ENCODE measurements around the gene KYNU. TPM values are rescaled to one million over a fixed set of nuclear protein-coding genes. Genes with fewer than 3 reads are reported as not detected.

KYNU gene
- total and polyA plus RNA-seq, 10 of the 15 experiments (the other 5 are each of a cell fraction or from before 2014, with no cell fraction given) = 31.3 to 101 (median 38.3) TPM

- TF ChIP-seq HDAC6 (IDR thresholded peaks at IDR 0.05; ENCODE audit: unreplicated experiment) = no peak
- peak; percentile 11 for TF ChIP-seq BCL3 (IDR thresholded peaks at IDR 0.05; ENCODE audit: borderline replicate concordance, insufficient read depth, low read depth, low read length, poor library complexity, severe bottlenecking)
- TF ChIP-seq KAT2A (conservative IDR thresholded peaks at IDR 0.05; ENCODE audit: control insufficient read depth, low read depth, low read length) = no peak
- no peak for TF ChIP-seq CEBPZ (IDR thresholded peaks at IDR 0.05; ENCODE audit: low read depth, low read length)
- peak; percentile 52; the same call in 1 of the 2 replicates for TF ChIP-seq RELB (IDR thresholded peaks at IDR 0.05; ENCODE audit: low read depth)
- peak; percentile 94 for TF ChIP-seq MEF2B (IDR thresholded peaks at IDR 0.05; ENCODE audit: partially characterized antibody, poor library complexity, severe bottlenecking)
- peak; percentile 42; the same call in 1 of the 2 replicates for TF ChIP-seq PKNOX1 (IDR thresholded peaks at IDR 0.05)
- TF ChIP-seq SP1 (IDR thresholded peaks at IDR 0.05; ENCODE audit: low read depth, low read length) = no peak
- TF ChIP-seq USF1 (IDR thresholded peaks at IDR 0.05; ENCODE audit: borderline replicate concordance, extremely low read length, insufficient read depth, low read depth, low read length) = no peak
- TF ChIP-seq BACH1 (IDR thresholded peaks at IDR 0.05; ENCODE audit: borderline replicate concordance) = no peak
- no peak for TF ChIP-seq MTA3 (IDR thresholded peaks at IDR 0.05; ENCODE audit: borderline replicate concordance, low read length)
- TF ChIP-seq EED (IDR thresholded peaks at IDR 0.05; ENCODE audit: low read depth) = peak; percentile 92
- TF ChIP-seq RAD21 (IDR thresholded peaks at IDR 0.05; ENCODE audit: insufficient read depth, low read depth, low read length) = no peak
- TF ChIP-seq NFXL1 (IDR thresholded peaks at IDR 0.05; ENCODE audit: borderline replicate concordance) = no peak
- TF ChIP-seq EP300 (IDR thresholded peaks at IDR 0.05; ENCODE audit: borderline replicate concordance in 1 of 2, control insufficient read depth in 1 of 2, low read depth in 2 of 2, low read length in 2 of 2) = peak in 1 of 2 experiments; percentile 38; a peak in 1 of 4 replicates
- TF ChIP-seq DPF2 (IDR thresholded peaks at IDR 0.05) = peak; percentile 37; the same call in 1 of the 2 replicates
- TF ChIP-seq ELK1 (IDR thresholded peaks at IDR 0.05; ENCODE audit: low read depth, low read length) = no peak
- no peak for TF ChIP-seq CHD1 (IDR thresholded peaks at IDR 0.05; ENCODE audit: low read depth, low read length)
- no peak for TF ChIP-seq ZSCAN29 (IDR thresholded peaks at IDR 0.05)
- TF ChIP-seq ATF7 (IDR thresholded peaks at IDR 0.05; ENCODE audit: low read depth) = no peak
Observed at GRCh38 chr2:142874293-142874814, 3.1 kb upstream of the KYNU start (continued).
